GM21515 (cell line): ENCODE data around the gene CNKSR3.

Source experiments
- ATAC-seq: cut with Tn5 transposase; IDR thresholded peaks from one replicate; pipeline ENCODE4 v1.9.1; 2021; ENCODE audit not compliant: unreplicated experiment

Gene CNKSR3

GRCh38 chr6:154356690-154357089 is 153.8 kb downstream of the CNKSR3 start, which contains the start of gene IPCEF1:
IPCEF1 (minus strand) TSS chr6:154356803; CDS start chr6:154265947, 90,856 bp downstream.
- no peak for ATAC-seq

GRCh38 chr6:154356113-154356512 is 154.4 kb downstream of the CNKSR3 start:
- no peak for ATAC-seq

GRCh38 chr6:154354265-154354777 is 156.2 kb downstream of the CNKSR3 start:
- ATAC-seq = no peak

GRCh38 chr6:154353626-154354025 is 156.9 kb downstream of the CNKSR3 start:
- no peak for ATAC-seq

- ATAC-seq = peak; percentile 68
Observed at GRCh38 chr6:154352898-154353585, 157.4 kb downstream of the CNKSR3 start.

GRCh38 chr6:154350293-154350692 is 160.2 kb downstream of the CNKSR3 start:
- ATAC-seq = no peak

- ATAC-seq = no peak
Observed at GRCh38 chr6:154347981-154348380, 162.5 kb downstream of the CNKSR3 start.

- ATAC-seq = no peak
Observed at GRCh38 chr6:154345811-154346210, 164.7 kb downstream of the CNKSR3 start.

GRCh38 chr6:154343473-154344308 is 166.8 kb downstream of the CNKSR3 start:
- no peak for ATAC-seq

GRCh38 chr6:154341871-154342270 is 168.6 kb downstream of the CNKSR3 start:
- no peak for ATAC-seq

- no peak for ATAC-seq
Observed at GRCh38 chr6:154341336-154341735, 169.1 kb downstream of the CNKSR3 start.
